GM18502 (cell line): ENCODE results near the gene RPP25.
"Not testable (repeated sequence)": the region's sequence is repeated elsewhere in the genome, so short reads cannot be mapped to it uniquely, and the experiment has no call there.

Source experiments
- ATAC-seq: cut with Tn5 transposase; IDR thresholded peaks from one replicate; pipeline ENCODE4 v1.9.1; 2021; ENCODE audit warnings: mild to moderate bottlenecking; ENCODE audit not compliant: unreplicated experiment, poor library complexity

RPP25 gene

DNA sequence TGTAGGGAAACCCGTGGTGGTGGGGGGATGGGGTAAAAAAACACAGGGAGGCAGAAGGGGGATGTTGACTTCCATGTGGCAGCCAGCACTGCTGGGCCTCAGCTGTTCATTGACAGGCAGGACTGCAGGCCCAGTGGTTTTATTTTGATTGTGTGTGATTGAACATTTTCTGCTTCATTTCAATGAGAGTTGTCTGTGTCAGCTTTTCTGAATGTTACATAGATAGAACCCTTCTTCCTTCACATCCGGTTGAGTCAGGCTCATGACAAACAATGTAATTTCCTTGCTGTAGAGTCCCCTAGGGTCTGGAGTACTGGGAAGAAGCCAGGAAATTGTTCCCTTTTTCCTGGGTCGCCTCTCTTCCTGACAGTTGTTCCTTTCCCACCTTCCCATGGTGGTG, 8.2 kb upstream of the RPP25 start:
- no peak for ATAC-seq

DNA sequence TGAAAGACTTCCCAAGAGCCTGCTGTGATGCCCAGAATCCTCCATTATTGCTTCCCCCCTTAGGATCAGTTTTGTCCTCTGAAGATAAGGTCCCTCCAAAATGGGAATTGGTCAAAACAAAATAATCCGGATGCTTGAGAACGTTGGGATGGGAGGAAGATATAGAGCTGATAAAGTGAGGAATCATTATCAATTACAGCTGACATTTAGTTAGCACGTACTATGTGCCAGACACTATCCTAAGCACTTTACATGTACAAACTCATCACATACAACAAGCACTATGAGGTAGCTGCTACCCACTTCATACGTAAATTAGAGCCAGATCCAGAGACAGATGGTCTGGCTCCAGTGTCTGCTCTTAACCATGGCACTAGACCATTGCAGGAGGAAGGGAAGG, 6.6 kb upstream of the RPP25 start:
- ATAC-seq: no peak

DNA sequence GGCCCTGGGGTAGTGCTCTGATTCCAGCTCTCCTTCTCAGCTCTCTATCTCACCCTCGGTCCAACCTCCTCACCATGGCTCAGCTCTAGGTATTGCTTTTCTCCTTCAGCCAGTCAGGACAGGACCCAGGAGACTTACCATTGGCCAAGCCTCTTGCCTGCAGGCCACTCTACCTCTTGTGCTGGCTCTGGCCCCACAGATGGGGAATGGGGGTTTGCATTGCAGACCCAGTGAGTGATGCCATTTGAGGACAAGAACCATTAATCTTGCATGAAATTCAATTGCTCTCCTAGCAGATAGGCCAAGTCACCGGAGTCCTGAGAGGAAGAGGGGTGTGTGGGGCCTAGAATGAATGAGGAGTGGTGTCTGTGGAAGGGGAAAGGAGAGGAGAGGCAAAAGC, 6.1 kb upstream of the RPP25 start:
- no peak for ATAC-seq

DNA sequence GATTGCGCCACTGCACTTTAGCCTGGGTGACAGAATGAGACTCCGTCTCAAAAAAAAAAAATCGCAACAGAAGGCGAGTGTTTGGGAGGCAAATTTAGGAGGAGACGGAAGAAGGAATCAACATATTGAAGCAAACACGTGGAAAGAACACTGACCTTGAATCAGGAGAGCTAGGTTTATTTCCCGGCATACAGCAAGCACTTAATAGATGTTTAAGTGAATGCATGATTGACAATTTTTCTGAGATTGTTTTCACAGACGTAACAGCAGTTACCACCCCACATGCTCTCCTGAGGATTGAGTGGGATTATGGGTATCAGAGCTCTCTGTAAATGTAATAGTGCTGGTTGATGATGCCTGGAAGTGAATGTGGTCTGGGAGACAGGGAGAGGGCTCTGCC, 5.6 kb upstream of the RPP25 start:
- no peak for ATAC-seq

DNA sequence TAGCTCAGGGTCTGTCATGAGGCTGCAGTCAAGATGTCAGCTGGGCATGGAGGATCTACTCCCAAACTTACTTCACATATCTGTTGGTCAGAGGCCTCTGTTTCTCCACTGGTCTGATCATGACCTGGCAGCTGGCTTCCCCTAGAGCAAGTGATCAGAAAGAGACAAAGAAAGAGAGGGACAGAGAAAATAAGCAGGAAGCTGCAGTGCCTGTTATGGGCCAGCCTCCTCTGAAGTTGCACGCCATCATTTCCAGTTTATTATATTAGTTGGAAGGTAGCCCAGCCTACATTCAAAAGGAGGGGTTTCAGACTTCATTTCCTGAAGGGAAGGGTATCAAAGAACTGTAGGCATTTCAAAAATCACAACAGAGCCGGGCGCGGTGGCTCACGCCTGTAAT, 5.0 kb upstream of the RPP25 start:
- ATAC-seq: no peak

DNA sequence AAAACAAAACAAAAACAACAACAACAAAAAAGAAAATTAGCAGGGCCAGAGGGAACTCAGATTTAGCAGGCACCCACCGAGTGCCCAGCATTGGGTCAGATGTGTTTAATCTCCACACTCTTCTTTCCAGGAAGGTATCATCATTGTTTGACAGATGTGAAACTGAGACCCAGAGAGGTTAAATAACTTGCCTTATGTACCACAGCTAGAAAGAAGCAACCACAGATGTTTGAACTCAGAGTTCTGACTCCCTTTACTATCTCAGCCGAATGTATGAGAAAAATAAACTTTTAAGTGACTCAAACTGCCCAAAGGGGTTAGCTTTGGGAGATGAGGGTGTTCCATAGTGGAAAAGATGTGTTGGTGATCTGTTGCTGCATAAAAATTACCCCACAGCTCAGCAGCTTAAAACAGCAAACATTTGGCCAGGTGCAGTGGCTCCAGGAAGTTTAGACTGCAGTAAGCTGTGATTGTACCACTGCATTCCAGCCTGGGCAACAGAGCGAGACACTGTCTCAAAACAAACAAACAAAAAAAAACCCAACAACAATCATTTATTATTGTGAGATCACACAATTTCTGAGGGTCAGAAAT, 4.5 kb upstream of the RPP25 start:
- no peak for ATAC-seq

DNA sequence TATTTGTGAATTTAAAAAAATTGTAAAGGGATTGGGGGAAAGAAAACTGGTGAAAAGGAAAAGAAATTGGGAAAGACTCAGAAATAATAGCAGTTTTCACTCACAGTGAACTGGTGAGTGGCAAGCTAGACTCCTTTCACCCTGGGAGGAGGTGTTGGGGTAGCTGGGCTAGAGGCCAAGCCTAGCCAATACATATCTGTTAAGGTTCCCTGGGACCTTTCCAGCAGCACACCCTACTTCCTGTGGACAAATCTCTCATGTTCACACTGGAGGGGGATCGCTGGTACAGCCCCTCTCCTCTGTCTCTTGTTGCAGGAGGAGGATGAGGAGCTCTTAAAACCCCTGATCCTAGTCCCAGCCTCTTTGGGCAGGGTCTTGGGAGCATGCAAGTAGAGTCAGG, 3.7 kb upstream of the RPP25 start:
- ATAC-seq: no peak

DNA sequence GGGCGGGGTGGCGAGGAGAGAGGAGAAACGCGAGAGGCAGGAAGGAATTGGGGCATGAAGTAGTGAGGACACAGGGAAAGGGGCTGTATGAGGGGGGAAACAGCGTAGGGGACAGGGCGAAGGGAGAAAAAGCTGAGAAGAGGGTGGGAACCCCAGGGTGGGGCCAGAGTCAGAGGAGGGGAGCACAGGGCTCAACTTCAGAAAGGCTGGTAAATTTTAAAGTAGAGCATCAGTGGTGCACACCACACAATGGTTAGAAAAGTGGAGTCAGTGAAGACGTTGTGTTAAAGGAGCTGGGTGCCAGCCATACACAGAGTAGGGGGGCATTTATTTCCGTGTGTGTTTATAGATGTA, 3.0 kb upstream of the RPP25 start:
- no peak for ATAC-seq

DNA sequence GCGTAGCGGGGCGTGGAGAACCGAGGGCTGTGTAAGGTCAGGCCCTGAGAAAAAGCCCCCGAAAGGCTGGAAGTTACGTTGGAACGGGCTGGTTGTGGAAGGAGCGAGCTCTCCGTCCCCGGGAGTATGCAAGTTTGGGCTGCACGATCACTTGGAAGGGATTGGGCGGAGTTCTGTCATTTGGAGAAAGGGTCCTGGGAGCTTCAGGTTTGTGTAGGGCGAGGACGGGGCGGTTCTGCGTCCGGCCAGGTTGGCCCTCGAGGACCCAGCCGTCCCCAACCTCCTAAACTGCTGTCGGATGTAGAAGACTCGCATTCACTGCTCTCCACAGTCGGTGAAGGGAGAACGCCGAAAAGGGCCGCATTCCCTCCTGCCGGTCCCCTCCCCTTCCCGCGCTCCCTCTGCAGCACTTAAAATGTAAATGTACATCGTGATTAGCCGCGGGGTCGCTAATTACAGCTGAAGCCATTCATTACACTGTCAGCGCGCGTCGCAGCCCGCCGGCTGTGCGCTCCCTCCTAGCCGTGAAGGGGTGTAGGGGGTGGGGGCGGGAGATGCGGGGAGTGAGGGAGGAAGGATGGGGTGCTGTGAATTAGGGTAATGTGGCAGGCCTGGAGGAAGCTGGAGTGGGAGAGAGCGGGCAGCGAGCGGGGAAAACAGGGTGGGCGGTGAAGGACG, 2.5 kb upstream of the RPP25 start:
- no peak for ATAC-seq

DNA sequence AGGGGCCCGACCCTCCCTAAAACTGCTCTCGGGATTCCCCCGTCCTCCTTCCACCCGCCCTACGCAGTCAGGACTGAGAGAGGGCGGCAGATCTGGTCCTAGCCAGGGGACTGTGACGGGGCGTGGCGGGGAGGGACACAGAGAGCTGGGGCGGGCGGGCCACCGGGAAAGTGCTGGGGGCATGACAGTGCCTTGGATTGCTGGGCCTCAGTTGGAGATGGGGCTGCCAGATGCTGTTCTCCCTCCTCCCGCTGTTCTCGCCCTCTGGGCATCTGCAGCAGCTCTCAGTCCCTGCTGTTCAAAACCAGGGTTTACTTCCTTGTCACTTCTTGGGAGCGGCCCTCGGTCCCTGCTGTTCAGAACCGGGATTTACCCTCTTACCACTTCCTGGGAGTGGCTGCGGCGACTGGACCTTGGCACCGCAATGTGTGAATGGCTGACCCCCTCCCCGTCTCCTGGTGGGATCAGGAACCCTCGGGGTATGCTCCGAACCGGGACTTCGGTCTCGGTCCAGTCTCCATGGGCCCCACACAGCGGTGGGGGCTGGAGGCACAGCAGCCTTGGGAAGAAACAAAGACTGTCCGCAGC, 1.8 kb upstream of the RPP25 start:
- no peak for ATAC-seq

DNA sequence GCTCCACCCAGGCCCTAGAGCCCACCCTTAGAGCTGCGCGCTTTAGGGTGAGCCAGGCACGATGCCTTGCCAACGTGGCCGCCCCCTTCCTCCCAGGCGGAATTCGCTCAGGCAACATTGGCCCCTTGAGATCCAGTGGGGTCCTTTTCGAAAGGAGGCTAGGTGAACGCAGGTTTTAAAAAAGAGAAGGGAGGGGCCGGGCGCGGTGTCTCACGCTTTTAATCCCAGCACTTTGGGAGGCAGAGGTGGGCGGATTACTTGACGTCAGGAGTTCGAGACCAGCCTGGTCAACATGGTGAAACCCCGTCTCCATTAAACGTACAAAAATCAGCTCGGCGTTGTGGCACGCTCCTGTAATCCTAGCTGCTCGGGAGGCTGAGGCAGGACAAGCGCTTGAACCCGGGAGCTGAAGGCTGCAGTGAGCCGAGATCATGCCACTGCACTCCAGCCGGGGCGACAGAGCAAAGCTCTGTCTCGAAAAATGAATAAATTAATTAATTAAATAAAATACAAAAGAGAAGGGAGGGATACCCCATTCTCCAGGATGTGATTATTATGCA, 984 bp upstream of the RPP25 start:
- ATAC-seq: no peak

DNA sequence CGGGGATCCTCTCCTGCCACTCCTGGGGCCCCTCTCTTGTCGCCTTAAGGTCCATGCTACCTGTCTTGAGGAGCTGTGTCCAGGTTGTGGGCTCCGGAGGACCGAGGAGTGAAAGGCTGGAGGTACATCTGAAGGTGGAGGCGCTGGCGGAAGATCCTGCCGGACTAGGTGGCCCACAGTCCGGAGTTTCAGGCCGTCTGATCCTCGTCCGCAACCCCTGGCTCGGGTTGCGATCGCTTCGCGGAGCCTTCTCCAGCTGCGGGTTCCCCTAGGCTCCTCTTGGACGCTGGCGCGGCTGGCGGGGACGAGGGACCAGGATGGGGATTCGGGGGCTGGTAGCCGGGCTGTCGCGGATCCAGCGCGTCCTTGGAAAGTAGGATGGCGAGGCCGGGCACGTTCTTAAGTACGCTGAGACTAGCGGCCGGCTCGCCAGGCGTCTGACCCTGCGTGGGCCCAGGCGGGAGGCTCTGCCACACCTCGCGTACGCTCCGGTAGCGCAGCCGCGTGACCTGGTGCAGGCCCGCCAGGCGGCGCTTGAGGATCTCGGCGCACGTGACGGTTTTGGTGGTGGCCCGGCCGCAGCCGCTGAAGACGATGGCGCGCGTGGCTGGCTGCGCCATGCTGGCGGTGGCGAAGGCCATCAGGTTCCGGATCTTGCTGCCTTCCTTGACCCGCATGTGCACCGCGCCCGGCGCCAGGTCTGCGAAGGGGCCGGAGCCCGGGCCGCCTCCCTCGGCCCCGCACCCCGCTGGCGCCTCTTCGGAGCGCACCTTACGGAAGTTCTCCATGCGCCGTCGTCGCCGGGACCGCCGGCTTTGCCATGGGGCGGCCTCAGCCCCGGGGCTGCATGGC, 550 bp downstream of the RPP25 start:
- peak; percentile 53 for ATAC-seq

DNA sequence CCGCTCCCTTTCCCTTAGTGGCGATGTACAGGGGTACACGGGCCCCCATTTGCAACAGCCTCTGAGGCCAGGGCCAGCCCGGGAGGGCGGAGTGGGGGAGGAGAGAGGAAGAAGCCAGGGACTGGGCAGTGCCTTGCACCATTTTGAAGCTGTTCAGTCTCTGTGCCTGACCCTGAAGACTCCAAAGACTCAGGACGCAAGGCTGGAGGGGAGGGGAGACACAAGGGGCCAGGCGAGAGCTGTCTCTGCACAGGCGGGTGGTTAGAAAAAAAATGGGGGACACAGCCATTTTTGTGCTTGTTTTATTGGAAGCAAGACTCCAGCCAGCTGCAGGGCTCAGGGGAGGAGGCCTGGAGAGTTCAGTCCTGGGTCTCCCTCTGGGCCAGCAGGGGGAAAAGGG, 1.6 kb downstream of the RPP25 start:
- no peak for ATAC-seq

DNA sequence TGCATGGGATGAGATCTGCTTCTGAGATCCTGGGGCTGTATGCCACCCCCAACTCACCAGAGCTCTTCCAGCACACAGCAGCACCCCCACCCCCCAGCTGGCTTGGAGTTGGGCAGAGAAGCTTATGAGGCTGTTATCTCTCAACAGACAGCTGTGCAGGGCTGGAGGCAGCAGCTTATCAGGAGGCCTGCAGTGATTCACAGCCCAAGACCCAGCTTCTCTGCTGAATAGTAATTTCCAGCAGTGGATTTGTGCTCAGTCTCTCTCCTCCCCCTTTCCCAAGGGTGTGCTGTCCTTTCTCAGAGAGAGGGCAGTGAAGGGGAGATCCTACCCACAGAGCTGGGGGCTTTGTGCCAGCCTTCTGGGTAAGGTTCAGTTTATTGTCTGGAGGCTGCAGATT, 2.1 kb downstream of the RPP25 start:
- ATAC-seq: no peak

DNA sequence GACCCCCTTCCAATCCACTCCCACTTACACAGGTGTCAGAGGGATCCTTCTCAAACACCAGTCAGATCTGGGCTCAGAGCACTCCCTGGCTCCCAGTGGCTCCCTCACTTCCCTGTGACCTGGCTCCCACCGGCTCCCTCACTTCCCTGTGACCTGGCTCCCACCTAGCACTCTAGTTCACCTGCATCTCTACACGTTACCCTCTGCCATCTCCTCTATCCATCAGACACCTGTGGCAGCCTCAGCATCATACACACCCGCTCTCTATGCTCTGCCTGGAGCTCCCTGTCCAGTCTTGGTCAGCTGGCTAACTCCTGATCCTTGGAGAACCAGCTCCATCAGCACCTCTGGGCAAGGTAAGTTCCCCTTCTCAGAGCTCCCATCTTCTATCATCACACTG, 5.6 kb downstream of the RPP25 start:
- no peak for ATAC-seq

DNA sequence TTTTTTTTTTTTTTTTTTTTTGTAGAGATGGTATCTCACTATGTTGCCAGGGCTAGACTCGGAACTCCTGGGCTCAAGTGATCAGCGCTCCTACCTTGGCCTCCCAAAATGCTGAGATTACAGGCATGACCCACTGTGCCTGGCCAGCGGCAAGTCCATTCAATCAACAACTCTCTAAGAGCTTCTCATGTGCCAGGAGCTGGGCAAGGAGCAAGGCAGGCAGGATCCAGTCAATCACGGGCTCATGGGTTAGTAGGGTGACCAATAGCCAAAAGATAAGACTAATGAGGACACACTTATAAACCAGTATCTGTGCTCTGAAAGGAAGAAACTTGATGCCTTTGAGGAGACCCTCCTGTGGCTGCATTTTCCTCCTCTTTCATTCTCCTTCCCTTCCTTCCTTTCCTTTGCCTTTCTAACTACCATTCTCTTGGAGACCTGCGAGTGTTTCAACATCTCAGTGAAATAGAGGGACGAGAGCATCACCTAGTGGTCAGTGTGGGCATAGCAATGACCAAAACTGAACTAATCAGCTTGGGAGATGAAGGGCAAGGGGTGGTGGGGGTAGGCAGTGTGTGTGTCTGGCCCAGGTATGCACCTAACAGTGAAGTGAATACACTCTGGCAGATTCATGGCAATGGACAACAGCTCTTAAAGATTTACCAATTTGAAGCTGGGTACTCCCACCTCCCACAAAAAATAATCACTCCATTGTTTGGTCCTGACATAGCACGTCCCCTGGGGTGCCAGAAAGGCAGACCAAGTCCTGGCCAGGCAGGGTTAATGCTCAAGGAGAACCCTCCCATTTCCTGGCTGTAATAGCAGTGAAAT, 6.3 kb downstream of the RPP25 start:
- no peak for ATAC-seq

DNA sequence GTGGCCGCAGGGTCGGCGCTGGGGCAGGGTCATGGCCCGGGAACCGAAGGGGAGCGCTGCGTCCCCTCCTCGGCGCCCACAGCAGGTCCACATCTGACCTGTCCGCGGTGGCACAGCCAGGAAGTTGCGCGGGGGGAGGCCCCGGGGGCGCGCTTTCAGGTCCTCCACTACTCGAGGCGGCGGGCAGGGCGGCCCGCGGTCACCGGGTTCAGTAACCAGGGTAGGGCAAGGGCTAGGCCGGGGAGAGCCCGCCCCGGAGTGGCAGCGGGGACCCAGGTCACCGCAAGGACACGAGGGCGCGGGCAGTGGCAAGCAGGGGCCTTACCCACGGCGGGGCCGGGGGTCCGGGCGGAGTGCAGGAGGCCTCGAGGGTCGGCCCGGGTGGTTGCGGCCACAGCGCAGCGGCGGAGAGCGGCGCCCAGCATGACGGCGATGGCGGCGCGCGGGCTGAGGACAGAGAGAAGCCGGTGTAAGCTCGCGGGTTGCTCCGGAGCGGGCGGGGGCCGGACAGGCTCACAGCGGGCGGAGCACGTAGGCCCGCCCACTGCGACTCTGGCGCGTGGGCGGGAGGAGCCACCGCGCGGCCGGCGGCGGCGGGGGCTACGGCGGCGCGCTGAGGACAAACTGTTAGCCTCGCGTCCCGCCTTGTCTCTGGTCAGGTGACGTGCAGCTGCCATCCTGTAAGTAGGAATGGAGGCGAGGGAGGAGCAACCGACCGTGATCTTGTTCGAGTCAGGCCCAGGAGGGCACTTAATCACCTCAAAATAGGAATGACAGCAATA, 18.8 kb downstream of the RPP25 start, which contains the start of gene COX5A:
Gene COX5A, minus strand, starts transcription at position 484 of the 782 bp plus-strand sequence. Its CDS starts 59 bp downstream, at position 425.
- ATAC-seq: peak; percentile 90

DNA sequence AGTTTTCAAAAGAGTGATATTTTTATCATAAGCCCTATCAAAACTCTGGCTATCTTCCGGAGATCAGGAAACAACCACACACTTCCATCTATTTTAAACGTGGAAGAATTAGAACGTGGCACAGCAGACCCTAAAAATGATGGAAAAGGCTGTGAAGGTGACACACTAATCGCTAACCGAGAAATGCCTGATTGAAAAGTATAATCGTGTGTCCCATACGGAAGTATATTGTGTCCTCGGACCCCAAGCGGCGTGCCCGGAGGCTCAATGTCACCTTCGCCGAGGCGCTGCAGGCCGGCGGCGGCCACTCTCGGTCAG, 19.3 kb downstream of the RPP25 start:
- no peak for ATAC-seq

DNA sequence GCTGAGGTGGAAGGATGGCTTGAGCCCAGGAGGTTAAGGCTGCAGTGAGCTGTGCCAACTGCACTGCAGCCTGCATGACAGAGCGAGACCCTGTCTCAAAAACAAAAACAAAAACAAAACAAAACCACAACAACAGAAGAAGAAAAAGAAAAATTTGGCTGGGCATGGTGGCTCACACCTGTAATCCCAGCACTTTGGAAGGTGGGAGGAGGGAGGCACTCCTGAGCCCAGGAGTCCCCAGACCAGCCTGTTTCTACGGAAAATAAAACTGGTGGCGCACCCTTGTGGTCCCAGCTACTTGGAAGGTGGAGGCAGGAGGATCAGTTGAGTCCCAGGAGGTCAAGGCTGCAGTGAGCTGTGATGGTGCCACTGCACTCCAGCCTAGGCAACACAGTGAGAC, 21.4 kb downstream of the RPP25 start:
- ATAC-seq: not testable (repeated sequence)
